HG03565 (cell line): Measurements from ENCODE around the gene TMEM132C.
"Not testable (repeated sequence)": the region's sequence is repeated elsewhere in the genome, so short reads cannot be mapped to it uniquely, and the experiment has no call there.

Experiments
- ATAC-seq: cut with Tn5 transposase; IDR thresholded peaks from one replicate; pipeline ENCODE4 v1.9.1; 2021; ENCODE audit warnings: mild to moderate bottlenecking, moderate library complexity; ENCODE audit not compliant: unreplicated experiment

TMEM132C gene

GRCh38 chr12:128463881-128464280, 196.9 kb downstream of the TMEM132C start:
- no peak for ATAC-seq

- no peak for ATAC-seq
Observed at GRCh38 chr12:128467882-128468281, 200.9 kb downstream of the TMEM132C start.

GRCh38 chr12:128468926-128469325, 202.0 kb downstream of the TMEM132C start:
- no peak for ATAC-seq

GRCh38 chr12:128471491-128471890, 204.5 kb downstream of the TMEM132C start:
- ATAC-seq = no peak

- no peak for ATAC-seq
Observed at GRCh38 chr12:128474916-128475315, 207.9 kb downstream of the TMEM132C start.

GRCh38 chr12:128476266-128476665, 209.3 kb downstream of the TMEM132C start:
- ATAC-seq = no peak

- ATAC-seq = no peak
Observed at GRCh38 chr12:128483526-128484255, 216.7 kb downstream of the TMEM132C start.

- not testable (repeated sequence) for ATAC-seq
Observed at GRCh38 chr12:128497376-128497775, 230.4 kb downstream of the TMEM132C start.

GRCh38 chr12:128507470-128507869, 240.5 kb downstream of the TMEM132C start:
- no peak for ATAC-seq

- no peak for ATAC-seq
Observed at GRCh38 chr12:128509170-128509569, 242.2 kb downstream of the TMEM132C start.

GRCh38 chr12:128510511-128510910, 243.5 kb downstream of the TMEM132C start:
- no peak for ATAC-seq

GRCh38 chr12:128513331-128513730, 246.4 kb downstream of the TMEM132C start:
- ATAC-seq = no peak

- no peak for ATAC-seq
Observed at GRCh38 chr12:128513831-128514230, 246.9 kb downstream of the TMEM132C start.

GRCh38 chr12:128518644-128519043, 251.7 kb downstream of the TMEM132C start:
- no peak for ATAC-seq

GRCh38 chr12:128519426-128519825, 252.5 kb downstream of the TMEM132C start:
- no peak for ATAC-seq

- no peak for ATAC-seq
Observed at GRCh38 chr12:128521981-128522380, 255.0 kb downstream of the TMEM132C start.

GRCh38 chr12:128524439-128524838, 257.5 kb downstream of the TMEM132C start:
- ATAC-seq = no peak

GRCh38 chr12:128531170-128531569, 264.2 kb downstream of the TMEM132C start:
- no peak for ATAC-seq

- ATAC-seq = peak; percentile 83
Observed at GRCh38 chr12:128534906-128535305, 267.9 kb downstream of the TMEM132C start.

- ATAC-seq = no peak
Observed at GRCh38 chr12:128536810-128537209, 269.8 kb downstream of the TMEM132C start.

GRCh38 chr12:128537668-128538067, 270.7 kb downstream of the TMEM132C start:
- ATAC-seq = no peak

GRCh38 chr12:128542844-128543243, 275.9 kb downstream of the TMEM132C start:
- ATAC-seq = no peak

GRCh38 chr12:128543460-128543859, 276.5 kb downstream of the TMEM132C start:
- no peak for ATAC-seq
